GM23338 (cell line): ENCODE data around the gene MOB3B.

Source experiments
- POLR2AphosphoS5 ChIP-seq: IDR thresholded peaks from 2 replicates; pipeline ENCODE4 v1.6.1; 2016; ENCODE audit warnings: antibody characterized with exemption, low read depth
- TF ChIP-seq, protein P1 (sequence below), 2 experiments: fragments of 200-600 bp in 1 of 2; sonication (generic) in 1 of 2; conservative IDR thresholded peaks; 2 replicates each; pipeline versions ENCODE4 v1.5.1 to v1.6.1; 2016 to 2017; ENCODE audit warnings: antibody characterized with exemption in 2 of 2, low read depth in 2 of 2, mild to moderate bottlenecking in 2 of 2, moderate library complexity in 1 of 2
- TF ChIP-seq, protein P2 (sequence below): IDR thresholded peaks from one replicate; pipeline ENCODE4 v1.6.1; 2018; ENCODE audit warnings: antibody characterized with exemption; ENCODE audit not compliant: unreplicated experiment

DNA sequence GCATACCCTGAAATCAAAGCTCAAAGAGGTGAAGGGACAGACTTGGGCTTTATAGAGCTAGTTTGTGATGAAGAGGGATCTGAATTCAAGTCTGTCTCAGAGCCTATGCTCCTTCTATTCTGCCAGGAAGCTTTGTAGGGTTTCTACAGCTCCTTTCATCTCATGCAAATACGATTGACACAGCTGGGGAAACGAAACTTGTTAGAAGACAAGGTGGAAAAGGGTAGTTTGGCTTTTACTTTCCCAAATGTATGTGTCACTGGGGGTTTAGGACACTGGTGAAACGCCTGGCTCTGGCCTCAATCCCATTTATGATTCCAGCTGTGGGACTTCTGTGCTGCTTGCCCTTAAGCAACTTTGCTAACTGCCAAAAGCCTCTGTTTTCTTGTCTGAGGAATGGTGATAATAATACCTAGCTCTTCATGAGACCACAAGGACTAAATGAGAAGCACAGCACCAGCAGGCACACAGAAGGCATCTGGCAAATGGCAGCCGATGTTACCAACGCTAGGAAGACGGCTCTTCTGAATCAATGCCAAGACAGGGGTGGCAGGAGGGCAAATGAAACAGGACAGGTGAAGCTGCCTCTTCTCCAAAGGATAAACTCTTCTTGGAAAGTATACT, 162.3 kb downstream of the MOB3B start:
- TF ChIP-seq, protein P1, sequence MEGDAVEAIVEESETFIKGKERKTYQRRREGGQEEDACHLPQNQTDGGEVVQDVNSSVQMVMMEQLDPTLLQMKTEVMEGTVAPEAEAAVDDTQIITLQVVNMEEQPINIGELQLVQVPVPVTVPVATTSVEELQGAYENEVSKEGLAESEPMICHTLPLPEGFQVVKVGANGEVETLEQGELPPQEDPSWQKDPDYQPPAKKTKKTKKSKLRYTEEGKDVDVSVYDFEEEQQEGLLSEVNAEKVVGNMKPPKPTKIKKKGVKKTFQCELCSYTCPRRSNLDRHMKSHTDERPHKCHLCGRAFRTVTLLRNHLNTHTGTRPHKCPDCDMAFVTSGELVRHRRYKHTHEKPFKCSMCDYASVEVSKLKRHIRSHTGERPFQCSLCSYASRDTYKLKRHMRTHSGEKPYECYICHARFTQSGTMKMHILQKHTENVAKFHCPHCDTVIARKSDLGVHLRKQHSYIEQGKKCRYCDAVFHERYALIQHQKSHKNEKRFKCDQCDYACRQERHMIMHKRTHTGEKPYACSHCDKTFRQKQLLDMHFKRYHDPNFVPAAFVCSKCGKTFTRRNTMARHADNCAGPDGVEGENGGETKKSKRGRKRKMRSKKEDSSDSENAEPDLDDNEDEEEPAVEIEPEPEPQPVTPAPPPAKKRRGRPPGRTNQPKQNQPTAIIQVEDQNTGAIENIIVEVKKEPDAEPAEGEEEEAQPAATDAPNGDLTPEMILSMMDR (conservative IDR thresholded peaks at IDR 0.05; ENCODE audit: low read depth in 2 of 2), result no peak
- TF ChIP-seq, protein P2, sequence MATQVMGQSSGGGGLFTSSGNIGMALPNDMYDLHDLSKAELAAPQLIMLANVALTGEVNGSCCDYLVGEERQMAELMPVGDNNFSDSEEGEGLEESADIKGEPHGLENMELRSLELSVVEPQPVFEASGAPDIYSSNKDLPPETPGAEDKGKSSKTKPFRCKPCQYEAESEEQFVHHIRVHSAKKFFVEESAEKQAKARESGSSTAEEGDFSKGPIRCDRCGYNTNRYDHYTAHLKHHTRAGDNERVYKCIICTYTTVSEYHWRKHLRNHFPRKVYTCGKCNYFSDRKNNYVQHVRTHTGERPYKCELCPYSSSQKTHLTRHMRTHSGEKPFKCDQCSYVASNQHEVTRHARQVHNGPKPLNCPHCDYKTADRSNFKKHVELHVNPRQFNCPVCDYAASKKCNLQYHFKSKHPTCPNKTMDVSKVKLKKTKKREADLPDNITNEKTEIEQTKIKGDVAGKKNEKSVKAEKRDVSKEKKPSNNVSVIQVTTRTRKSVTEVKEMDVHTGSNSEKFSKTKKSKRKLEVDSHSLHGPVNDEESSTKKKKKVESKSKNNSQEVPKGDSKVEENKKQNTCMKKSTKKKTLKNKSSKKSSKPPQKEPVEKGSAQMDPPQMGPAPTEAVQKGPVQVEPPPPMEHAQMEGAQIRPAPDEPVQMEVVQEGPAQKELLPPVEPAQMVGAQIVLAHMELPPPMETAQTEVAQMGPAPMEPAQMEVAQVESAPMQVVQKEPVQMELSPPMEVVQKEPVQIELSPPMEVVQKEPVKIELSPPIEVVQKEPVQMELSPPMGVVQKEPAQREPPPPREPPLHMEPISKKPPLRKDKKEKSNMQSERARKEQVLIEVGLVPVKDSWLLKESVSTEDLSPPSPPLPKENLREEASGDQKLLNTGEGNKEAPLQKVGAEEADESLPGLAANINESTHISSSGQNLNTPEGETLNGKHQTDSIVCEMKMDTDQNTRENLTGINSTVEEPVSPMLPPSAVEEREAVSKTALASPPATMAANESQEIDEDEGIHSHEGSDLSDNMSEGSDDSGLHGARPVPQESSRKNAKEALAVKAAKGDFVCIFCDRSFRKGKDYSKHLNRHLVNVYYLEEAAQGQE, result no peak
- no peak for TF ChIP-seq POLR2AphosphoS5
